Endothelial cell of hepatic sinusoid (primary cell): Measurements from ENCODE around the gene FAM50A.

Source experiments
- in situ Hi-C: cut with HindIII; loops from 2 replicates; pipeline ENCODE4 v1.10.0; 2017; ENCODE audit warnings: low sequenced_read_pairs

The FAM50A gene

GRCh38 chrX:154437971-154438893, 5.7 kb upstream of the FAM50A start:
- in situ Hi-C loops, result no loop called here

GRCh38 chrX:154439841-154440240, 4.1 kb upstream of the FAM50A start:
- in situ Hi-C loops, result loop anchor here (10.0 kb wide), 1 partner anchor 65 kb away; no protein-coding TSS in a partner anchor

GRCh38 chrX:154440623-154441357, 3.2 kb upstream of the FAM50A start:
- in situ Hi-C loops, result loop anchor here (10.0 kb wide), 1 partner anchor 64 kb away; no protein-coding TSS in a partner anchor

- in situ Hi-C loops, result loop anchor here (10.0 kb wide), 1 partner anchor 63 kb away; no protein-coding TSS in a partner anchor
Observed at GRCh38 chrX:154441564-154441963, 2.4 kb upstream of the FAM50A start.

- in situ Hi-C loops, result loop anchor here (10.0 kb wide), 1 partner anchor 63 kb away; no protein-coding TSS in a partner anchor
Observed at GRCh38 chrX:154441984-154442707, 1.8 kb upstream of the FAM50A start.

- in situ Hi-C loops, result loop anchor here (10.0 kb wide), 1 partner anchor 61 kb away; no protein-coding TSS in a partner anchor
Observed at GRCh38 chrX:154443479-154443910, 446 bp upstream of the FAM50A start.

- in situ Hi-C loops, result loop anchor here (10.0 kb wide), 1 partner anchor 60 kb away; no protein-coding TSS in a partner anchor
Observed at GRCh38 chrX:154444755-154445246, 860 bp downstream of the FAM50A start.

GRCh38 chrX:154445776-154446175, 1.8 kb downstream of the FAM50A start:
- in situ Hi-C loops, result loop anchor here (10.0 kb wide), 1 partner anchor 59 kb away; no protein-coding TSS in a partner anchor

- in situ Hi-C loops, result loop anchor here (10.0 kb wide), 1 partner anchor 58 kb away; no protein-coding TSS in a partner anchor
Observed at GRCh38 chrX:154446430-154446829, 2.5 kb downstream of the FAM50A start.

- in situ Hi-C loops, result loop anchor here (10.0 kb wide), 1 partner anchor 56 kb away; no protein-coding TSS in a partner anchor
Observed at GRCh38 chrX:154448484-154448883, 4.5 kb downstream of the FAM50A start.

GRCh38 chrX:154449618-154450017, 5.7 kb downstream of the FAM50A start:
- in situ Hi-C loops, result loop anchor here (10.0 kb wide), 1 partner anchor 55 kb away; no protein-coding TSS in a partner anchor

GRCh38 chrX:154450312-154450711, 6.4 kb downstream of the FAM50A start:
- in situ Hi-C loops, result no loop called here

GRCh38 chrX:154452823-154453222, 8.9 kb downstream of the FAM50A start:
- in situ Hi-C loops, result no loop called here

GRCh38 chrX:154457491-154458115, 13.7 kb downstream of the FAM50A start:
- in situ Hi-C loops, result no loop called here

GRCh38 chrX:154458116-154458953, 14.4 kb downstream of the FAM50A start, which contains the start of gene PLXNA3:
PLXNA3 (plus strand) TSS chrX:154458281; CDS start chrX:154460184, 1,903 bp downstream.
- in situ Hi-C loops, result no loop called here

- in situ Hi-C loops, result no loop called here
Observed at GRCh38 chrX:154458954-154459778, 15.2 kb downstream of the FAM50A start.

- in situ Hi-C loops, result no loop called here
Observed at GRCh38 chrX:154459832-154460231, 15.9 kb downstream of the FAM50A start.

- in situ Hi-C loops, result no loop called here
Observed at GRCh38 chrX:154460326-154460725, 16.4 kb downstream of the FAM50A start.
